Left cardiac atrium (tissue), 4 donors: ENCODE data around the gene TRNAU1AP. TPM values are rescaled to one million over a fixed set of nuclear protein-coding genes. Genes with fewer than 3 reads are reported as not detected.
"Not testable (repeated sequence)": the region's sequence is repeated elsewhere in the genome, so short reads cannot be mapped to it uniquely, and the experiment has no call there.

ENCODE experiments used
- ATAC-seq, 2 donors: fragments of 200-7000 bp; cut with Tn5 transposase; one replicate each; pipeline ENCODE4 v1.9.1; 2020; ENCODE audit warnings: mild to moderate bottlenecking in 2 of 2, moderate library complexity in 2 of 2
- DNase-seq: peaks from one replicate; pipeline ENCODE4 v3.0.0-alpha.2; 2020
- intact Hi-C, 2 donors: fragments of 100-400 bp; cut with DNase I; formaldehyde crosslinking; loops; one replicate each; pipeline versions ENCODE4 v1.14.1 to v1.15.1; 2022 to 2023
- total RNA-seq, 2 donors: library from RNA; stranded (reverse); fragmentation: NEBNext Ultra II Directional; extraction: Animal tissue kit (Norgen Biotek cat#: 25700); gene quantifications; one replicate each; pipeline ENCODE4 v1.2.1, GENCODE V29; 2021
- donor health status: DM: no; HTN: yes; CAD: no.
- donor health status: DM: no; HTN: yes; CAD: no; lungs with severe emphysema.
- donor health status: DM: yes; HTN: yes; CAD: no.
- donor health status: Dilated cardiomyopathy.

TRNAU1AP gene
- total RNA-seq, 2 donors from 2014 or later: 15.5 TPM

- DNase-seq, ATAC-seq, intact Hi-C loops: not testable (repeated sequence)
These were observed 42.0 kb downstream of the TRNAU1AP start for GRCh38 chr1:28594686-28595411.

DNA sequence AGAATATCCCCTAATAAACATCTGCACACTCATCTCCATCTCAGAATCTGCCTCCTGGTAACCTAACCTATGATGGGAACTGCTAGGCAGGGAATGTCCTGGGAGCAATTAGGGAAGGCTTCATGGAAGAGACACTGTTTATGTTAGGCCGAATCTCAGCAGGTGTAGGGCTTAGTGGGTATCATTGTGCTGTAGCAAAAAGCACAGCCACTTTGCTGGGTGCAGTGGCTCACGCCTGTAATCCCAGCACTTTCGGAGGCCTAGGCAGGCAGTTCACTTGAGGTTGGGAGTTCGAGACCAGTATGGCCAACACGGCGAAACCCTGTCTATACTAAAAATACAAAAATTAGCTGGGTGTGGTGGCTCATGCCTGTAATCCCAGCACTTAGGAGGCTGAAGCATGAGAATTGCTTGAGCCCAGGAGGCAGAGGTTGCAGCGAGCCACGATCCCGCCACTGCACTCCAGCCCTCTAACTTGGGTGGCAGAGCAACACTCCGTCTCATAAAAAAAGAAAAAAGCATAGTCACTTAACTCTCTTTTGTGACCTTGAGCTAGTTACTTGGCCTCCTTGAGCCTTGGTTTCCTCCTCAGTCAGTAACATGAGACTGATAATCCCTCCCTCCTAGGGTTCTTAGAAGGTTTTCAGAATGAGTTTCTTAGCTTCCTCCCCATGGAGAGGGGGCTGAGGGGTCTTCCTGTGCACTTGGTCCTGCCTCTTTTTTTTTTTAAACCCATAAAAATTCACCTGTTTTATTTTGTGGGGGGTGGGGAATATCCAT lies 42.7 kb downstream of the TRNAU1AP start:
- no peak for DNase-seq
- ATAC-seq: no peak
- intact Hi-C loops: no loop called here

DNA sequence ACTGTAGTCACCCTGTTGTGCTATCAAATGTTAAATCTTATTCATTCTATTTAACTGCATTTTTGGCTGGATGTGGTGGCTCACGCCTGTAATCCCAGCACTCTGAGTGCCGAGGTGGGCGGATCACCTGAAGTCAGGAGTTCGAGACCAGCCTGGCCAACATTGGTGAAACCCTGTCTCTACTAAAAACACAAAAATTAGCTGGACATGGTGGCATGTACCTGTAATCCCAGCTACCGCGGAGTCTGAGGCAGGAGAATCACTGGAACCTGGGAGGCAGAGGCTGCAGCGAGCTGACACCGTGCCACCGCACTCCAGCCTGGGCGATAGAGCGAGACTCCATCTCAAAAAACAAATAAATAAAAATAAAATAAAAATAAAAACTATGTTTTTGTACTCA lies 43.4 kb downstream of the TRNAU1AP start:
- intact Hi-C loops, DNase-seq, ATAC-seq: not testable (repeated sequence)

GRCh38 chr1:28601696-28602095 lies 48.8 kb downstream of the TRNAU1AP start:
- ATAC-seq (peak in 1 of 2 donors; percentile 66), DNase-seq (no peak)
- intact Hi-C loops: loop anchor here (2.0 to 10.0 kb wide), 3 partner anchors 83 to 247 kb away; no protein-coding TSS in a partner anchor

- intact Hi-C loops: loop anchor here (2.0 to 10.0 kb wide), 3 partner anchors 84 to 248 kb away; no protein-coding TSS in a partner anchor
- ATAC-seq (peak; percentile 57 to 75), DNase-seq (peak; percentile 58)
These were observed 49.9 kb downstream of the TRNAU1AP start for GRCh38 chr1:28602536-28603439.

DNA sequence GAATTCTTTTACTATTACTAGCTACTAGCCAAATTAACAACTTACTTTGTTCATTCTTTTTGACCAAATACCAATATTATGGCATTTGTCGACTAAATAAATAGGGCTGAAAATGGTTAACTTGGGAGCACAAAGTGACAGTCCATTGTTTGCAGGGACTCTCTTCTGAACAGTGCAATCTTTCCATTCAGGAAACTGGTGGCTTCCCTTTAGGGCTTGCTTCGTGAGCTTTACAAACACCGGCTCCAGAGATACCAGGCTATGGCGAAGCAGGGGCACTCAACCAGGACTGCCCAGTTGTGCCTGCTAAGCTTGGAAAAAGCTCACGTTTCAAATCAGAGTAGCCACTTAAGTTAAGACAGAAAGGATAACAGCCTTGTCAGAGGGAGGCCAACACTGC lies 51.5 kb downstream of the TRNAU1AP start:
- no peak for DNase-seq
- intact Hi-C loops: loop anchor here (5.0 to 10.0 kb wide), 2 partner anchors 87 to 250 kb away; no protein-coding TSS in a partner anchor
- no peak for ATAC-seq

GRCh38 chr1:28604962-28605361 lies 52.1 kb downstream of the TRNAU1AP start:
- ATAC-seq (no peak), DNase-seq (no peak)
- intact Hi-C loops: loop anchor here (5.0 to 10.0 kb wide), 2 partner anchors 88 to 250 kb away; no protein-coding TSS in a partner anchor

GRCh38 chr1:28606771-28607170 lies 53.9 kb downstream of the TRNAU1AP start:
- no peak for ATAC-seq
- no peak for DNase-seq
- intact Hi-C loops: loop anchor here in 1 of 2 donors (10.0 kb wide), 1 partner anchor 252 kb away; no protein-coding TSS in a partner anchor

- intact Hi-C loops: no loop called here
- no peak for DNase-seq
- no peak for ATAC-seq
These were observed 60.3 kb downstream of the TRNAU1AP start for GRCh38 chr1:28613175-28613574.

Other genes with a start within 250 kb of the TRNAU1AP start
- gene MED18, start 224.0 kb upstream of the TRNAU1AP start, total RNA-seq: 1 to 10 TPM; 8.1 to 9.5 TPM
- gene PHACTR4, start 183.3 kb upstream of the TRNAU1AP start, total RNA-seq: 10 to 100 TPM; 20.8 to 26.2 TPM
- gene RCC1, start 47.0 kb upstream of the TRNAU1AP start, total RNA-seq: 10 to 100 TPM in 1 of 2 donors, 1 to 10 TPM in 1; 7.3 to 10.8 TPM
- 1 to 10 TPM; 1.6 to 2.7 TPM for gene RAB42, start 39.2 kb downstream of the TRNAU1AP start, total RNA-seq
- 10 to 100 TPM; 15.6 to 19.1 TPM for gene TAF12, start 90.0 kb downstream of the TRNAU1AP start, total RNA-seq
- not detected for gene RNU11, start 95.5 kb downstream of the TRNAU1AP start, total RNA-seq
- 1 to 10 TPM; 6.1 to 6.2 TPM for gene GMEB1, start 115.7 kb downstream of the TRNAU1AP start, total RNA-seq
- gene YTHDF2, start 183.9 kb downstream of the TRNAU1AP start, total RNA-seq: 10 to 100 TPM; 30.0 to 44.4 TPM